K562 (cell line): ENCODE results near the gene WRAP53. TPM values are rescaled to one million over a fixed set of nuclear protein-coding genes. Genes with fewer than 3 reads are reported as not detected.

Experiments used
- ATF6 ChIP-seq: sonication (generic); formaldehyde crosslinking; IDR thresholded peaks from 2 replicates; pipeline ENCODE4 v1.4.0; 2020; ENCODE audit warnings: mild to moderate bottlenecking, missing genetic modification reagents
- CBX5 ChIP-seq: IDR thresholded peaks from 2 replicates; pipeline ENCODE4 v1.6.1; 2014; ENCODE audit warnings: low read depth, borderline replicate concordance
- CEBPB ChIP-seq: fragments of 450-650 bp; IDR thresholded peaks from 2 replicates; pipeline ENCODE4 v1.6.1; 2016; ENCODE audit warnings: missing genetic modification characterization, missing compliant biosample characterization
- DDX20 ChIP-seq: fragments of 450-650 bp; IDR thresholded peaks from 2 replicates; pipeline ENCODE4 v1.6.1; 2016; ENCODE audit warnings: missing genetic modification characterization, low read depth, mild to moderate bottlenecking, missing compliant biosample characterization, moderate library complexity
- E2F1 ChIP-seq: sonication (generic); formaldehyde crosslinking; IDR thresholded peaks from 2 replicates; pipeline ENCODE4 v1.8.1; 2023; ENCODE audit warnings: mild to moderate bottlenecking, missing genetic modification reagents, moderate library complexity
- ELK3 ChIP-seq: fragments of 450-650 bp; formaldehyde crosslinking; IDR thresholded peaks from 2 replicates; pipeline ENCODE4 v1.4.0; 2020; ENCODE audit warnings: mild to moderate bottlenecking
- GATAD2B ChIP-seq: fragments of 450-650 bp; IDR thresholded peaks from 2 replicates; pipeline ENCODE4 v1.6.1; 2017; ENCODE audit warnings: mild to moderate bottlenecking, borderline replicate concordance
- HDGF ChIP-seq: fragments of 450-650 bp; IDR thresholded peaks from 2 replicates; pipeline ENCODE4 v1.6.1; 2016
- MAFK ChIP-seq: IDR thresholded peaks from 2 replicates; pipeline ENCODE4 v1.6.1; 2011; ENCODE audit warnings: low read length, improper control_type of control experiment
- MEF2D ChIP-seq: conservative IDR thresholded peaks from 2 replicates; pipeline ENCODE4 v1.6.1; 2016; ENCODE audit warnings: low read depth, missing genetic modification characterization, missing compliant biosample characterization
- MITF ChIP-seq: IDR thresholded peaks from 2 replicates; pipeline ENCODE4 v1.6.1; 2014; ENCODE audit warnings: antibody characterized with exemption
- NFATC3 ChIP-seq: fragments of 450-650 bp; IDR thresholded peaks from 2 replicates; pipeline ENCODE4 v1.6.1; 2017; ENCODE audit warnings: mild to moderate bottlenecking
- PHB2 ChIP-seq: fragments of 450-650 bp; IDR thresholded peaks from 2 replicates; pipeline ENCODE4 v1.6.1; 2017; ENCODE audit warnings: low read depth
- POLR2A ChIP-seq: fragments of 450-650 bp; conservative IDR thresholded peaks from 2 replicates; pipeline ENCODE4 v1.6.1; 2016
- RBM34 ChIP-seq: fragments of 200-400 bp; formaldehyde crosslinking; IDR thresholded peaks from 2 replicates; pipeline ENCODE4 v1.6.1; 2018; ENCODE audit warnings: low read length, borderline replicate concordance; ENCODE audit not compliant: insufficient read depth
- SOX6 ChIP-seq: fragments of 450-650 bp; IDR thresholded peaks from 2 replicates; pipeline ENCODE4 v1.6.1; 2014; ENCODE audit warnings: mild to moderate bottlenecking
- SREBF1 ChIP-seq: fragments of 150-350 bp; IDR thresholded peaks from 2 replicates; pipeline ENCODE4 v1.6.1; 2014; ENCODE audit warnings: antibody characterized with exemption, low read depth, low read length, borderline replicate concordance
- STAT5B ChIP-seq: fragments of 250-450 bp; sonication (Bioruptor Pico); IDR thresholded peaks from 2 replicates; pipeline ENCODE4 v1.8.0; 2021; ENCODE audit warnings: mild to moderate bottlenecking, inconsistent platforms
- ZBTB5 ChIP-seq: fragments of 450-650 bp; IDR thresholded peaks from 2 replicates; pipeline ENCODE4 v1.6.1; 2017; ENCODE audit warnings: antibody characterized with exemption
- ZFPM2 ChIP-seq: fragments of 250-450 bp; sonication (Bioruptor Pico); IDR thresholded peaks from 2 replicates; pipeline ENCODE4 v1.5.1; 2022; ENCODE audit warnings: mild to moderate bottlenecking
- ZNF436 ChIP-seq: fragments of 250-450, 450-650 bp; sonication (Bioruptor Pico); formaldehyde crosslinking; IDR thresholded peaks from 2 replicates; pipeline ENCODE4 v1.7.0; 2020; ENCODE audit warnings: mild to moderate bottlenecking
- ZNF764 ChIP-seq: fragments of 250-450 bp; sonication (Bioruptor Pico); IDR thresholded peaks from 2 replicates; pipeline ENCODE4 v1.4.0; 2020; ENCODE audit warnings: low read depth, mild to moderate bottlenecking, moderate library complexity
- ZNF79 ChIP-seq: fragments of 250-450 bp; sonication (Bioruptor Pico); IDR thresholded peaks from 2 replicates; pipeline ENCODE4 v1.4.0; 2020; ENCODE audit warnings: low read depth, mild to moderate bottlenecking, moderate library complexity
- polyA plus RNA-seq, 8 experiments: library from polyadenylated mRNA; depleted of rRNA in 4 of 8; stranded (reverse) in 5 of 8; unstranded in 3 of 8; fragments of >200 nt; fragmentation: Nextera tagmentation in 2 of 8; fragmentation: Illumina TruSeq in 1 of 8; extraction: Ambion mirVana in 2 of 8; extraction: Trizol in 1 of 8; gene quantifications; 2 replicates each; pipeline versions ENCODE4 v1.2.1 to v1.2.3, GENCODE V29; 2011 to 2014; ENCODE audit warnings: inconsistent platforms in 1 of 8, missing spikeins in 1 of 8
- total RNA-seq, 7 experiments: library from RNA; depleted of rRNA in 6 of 7; stranded (reverse); fragments of >200 nt in 6 of 7; fragmentation: Illumina TruSeq in 2 of 7; extraction: Trizol in 2 of 7; gene quantifications; 2 replicates each; pipeline versions ENCODE4 v1.2.1 to v1.2.3, GENCODE V29; 2011 to 2021; ENCODE audit warnings: low replicate concordance in 1 of 7

Gene WRAP53
- total and polyA plus RNA-seq, 9 of the 15 experiments (the other 6 are each of a cell fraction or from before 2014, with no cell fraction given): 0.72 to 18.2 (median 13.4) TPM

- TF ChIP-seq CEBPB (tag): no peak
- TF ChIP-seq ZNF79 (CRISPR knock-in tag): no peak
- TF ChIP-seq RBM34: no peak
- no peak for TF ChIP-seq ZNF764 (CRISPR knock-in tag)
- TF ChIP-seq HDGF: no peak
- TF ChIP-seq MAFK: no peak
- peak; percentile 76 for TF ChIP-seq POLR2A
- TF ChIP-seq ATF6 (CRISPR knock-in tag): no peak
- TF ChIP-seq SOX6: peak; percentile 46; the same call in 1 of the 2 replicates
- no peak for TF ChIP-seq MEF2D
- TF ChIP-seq SREBF1: no peak
- no peak for TF ChIP-seq STAT5B (CRISPR knock-in tag)
- TF ChIP-seq MITF: no peak
- TF ChIP-seq ZNF436 (CRISPR knock-in tag): no peak
- no peak for TF ChIP-seq ZFPM2 (CRISPR knock-in tag)
- no peak for TF ChIP-seq CBX5
- no peak for TF ChIP-seq PHB2
- no peak for TF ChIP-seq DDX20 (tag)
- TF ChIP-seq ZBTB5: no peak
- no peak for TF ChIP-seq E2F1
- TF ChIP-seq GATAD2B: no peak
- TF ChIP-seq ELK3 (CRISPR knock-in tag): no peak
- 0 out of 2 replicates have a peak, but pooled peaks have one; percentile 51 for TF ChIP-seq NFATC3
Measured at GRCh38 chr17:7687908-7688807, at the start of gene WRAP53 (continued).
